Activated CD4-positive, alpha-beta T cell treated with anti-CD3 and anti-CD28 coated beads for 36 hours (primary cell): ENCODE results near the gene RABGAP1L. TPM values are rescaled to one million over a fixed set of nuclear protein-coding genes. Genes with fewer than 3 reads are reported as not detected.
"Not testable (repeated sequence)": the region's sequence is repeated elsewhere in the genome, so short reads cannot be mapped to it uniquely, and the experiment has no call there.

Source experiments
- ATAC-seq: fragments of 200-7000 bp; cut with Tn5 transposase; one replicate; pipeline ENCODE4 v1.10.0; 2021; ENCODE audit warnings: mild to moderate bottlenecking, moderate library complexity
- CTCF ChIA-PET: fragments of 350-600 bp; sonication (Branson Sonifier 250); formaldehyde crosslinking; loops from one replicate; lab custom pipeline; 2021; ENCODE audit warnings: antibody characterized with exemption; lab: Charles Lee
- POLR2A ChIA-PET: fragments of 350-600 bp; sonication (Branson Sonifier 250); formaldehyde crosslinking; loops from one replicate; lab custom pipeline; 2021; ENCODE audit warnings: antibody characterized with exemption, inconsistent platforms; lab: Charles Lee
- DNase-seq: peaks from one replicate; pipeline ENCODE4 v3.0.0-alpha.2; 2020
- H3K27ac Mint-ChIP-seq: one replicate; pipeline ENCODE4 v1.8.0; 2021; ENCODE audit warnings: mixed read lengths
- H3K27me3 Mint-ChIP-seq: one replicate; pipeline ENCODE4 v1.8.0; 2021; ENCODE audit warnings: mixed read lengths
- H3K36me3 Mint-ChIP-seq: one replicate; pipeline ENCODE4 v1.8.0; 2021; ENCODE audit warnings: low read depth, mixed read lengths
- H3K4me1 Mint-ChIP-seq: one replicate; pipeline ENCODE4 v1.8.0; 2021; ENCODE audit warnings: mixed read lengths
- H3K4me3 Mint-ChIP-seq: one replicate; pipeline ENCODE4 v1.8.0; 2021; ENCODE audit warnings: mild to moderate bottlenecking, moderate library complexity, mixed read lengths
- H3K9me3 Mint-ChIP-seq: one replicate; pipeline ENCODE4 v1.8.0; 2021; ENCODE audit warnings: low read depth, mixed read lengths
- intact Hi-C, 2 experiments: fragments of 100-400 bp; cut with DNase I in 1 of 2; cut with micrococcal nuclease in 1 of 2; formaldehyde crosslinking; loops; one replicate each; pipeline versions ENCODE4 v1.14.2 to v1.15.1; 2022 to 2024; cut with DNase I, micrococcal nuclease
- total RNA-seq, 2 experiments: library from RNA; stranded (reverse); gene quantifications; one replicate each; pipeline ENCODE4 v1.2.3, GENCODE V29; 2021

The RABGAP1L gene
- total RNA-seq, 2 experiments from 2014 or later = 22.6 to 29.9 TPM

GRCh38 chr1:174884566-174884965, 725.2 kb downstream of the RABGAP1L start:
- Mint-ChIP-seq H3K4me1 (peaks cover 2% of the 10 kb centered on the region), H3K27me3 (no peaks in the 10 kb centered on the region), H3K27ac (no peak overlapping the region), H3K4me3 (no peak overlapping the region), H3K9me3 (no peaks in the 10 kb centered on the region), H3K36me3 (no peaks in the 10 kb centered on the region)
- POLR2A ChIA-PET = no interaction called here
- intact Hi-C loops = loop anchor here in 1 of 2 experiments (5.0 kb wide), 1 partner anchor 98 kb away; no protein-coding TSS in a partner anchor
- no peak for DNase-seq
- no peak for ATAC-seq
- CTCF ChIA-PET = no interaction called here

GRCh38 chr1:174890024-174890423, 730.7 kb downstream of the RABGAP1L start:
- Mint-ChIP-seq H3K9me3 (no peaks in the 10 kb centered on the region), H3K4me1 (peaks cover 6% of the 10 kb centered on the region), H3K27ac (no peak overlapping the region), H3K4me3 (no peak overlapping the region), H3K36me3 (peaks cover 7% of the 10 kb centered on the region), H3K27me3 (no peaks in the 10 kb centered on the region)
- POLR2A ChIA-PET = interaction anchor here (0.6 kb wide), 1 partner anchor 19 kb away, joined by 3 read pairs; no protein-coding TSS in a partner anchor
- DNase-seq (no peak), ATAC-seq (no peak)
- intact Hi-C loops = no loop called here
- CTCF ChIA-PET = interaction anchor here (0.9 kb wide), 1 partner anchor 93 kb away, joined by 5 read pairs; no protein-coding TSS in a partner anchor

GRCh38 chr1:174892016-174892415, 732.7 kb downstream of the RABGAP1L start:
- Mint-ChIP-seq H3K9me3 (no peaks in the 10 kb centered on the region), H3K27ac (peak overlapping the region; percentile 55), H3K36me3 (peaks cover 9% of the 10 kb centered on the region), H3K4me1 (peaks cover 6% of the 10 kb centered on the region), H3K27me3 (no peaks in the 10 kb centered on the region), H3K4me3 (no peak overlapping the region)
- DNase-seq = no peak
- intact Hi-C loops = no loop called here
- ChIA-PET CTCF (interaction anchor here (0.7 kb wide), 1 partner anchor 147 kb away, joined by 3 read pairs; no protein-coding TSS in a partner anchor), POLR2A (no interaction called here)
- no peak for ATAC-seq

GRCh38 chr1:174894117-174894762, 734.9 kb downstream of the RABGAP1L start:
- ChIA-PET CTCF (interaction anchor here (0.7 to 0.9 kb wide), 3 partner anchors 15 to 1373 kb away, joined by 3 to 5 read pairs (median 4); no protein-coding TSS in a partner anchor), POLR2A (no interaction called here)
- DNase-seq (no peak), ATAC-seq (no peak)
- Mint-ChIP-seq H3K27me3 (no peaks in the 10 kb centered on the region), H3K27ac (no peak overlapping the region), H3K36me3 (peaks cover 10% of the 10 kb centered on the region), H3K4me3 (no peak overlapping the region), H3K9me3 (no peaks in the 10 kb centered on the region), H3K4me1 (peaks cover 6% of the 10 kb centered on the region)
- intact Hi-C loops = no loop called here

- H3K4me1 Mint-ChIP-seq, H3K27ac Mint-ChIP-seq, DNase-seq, CTCF ChIA-PET, H3K9me3 Mint-ChIP-seq, POLR2A ChIA-PET, intact Hi-C loops, H3K4me3 Mint-ChIP-seq, H3K27me3 Mint-ChIP-seq, ATAC-seq: not testable (repeated sequence)
- peaks cover 13% of the 10 kb centered on the region for H3K36me3 Mint-ChIP-seq
Observed at GRCh38 chr1:174895610-174896009, 736.3 kb downstream of the RABGAP1L start.

- Mint-ChIP-seq H3K4me3 (no peak overlapping the region), H3K27me3 (no peaks in the 10 kb centered on the region), H3K36me3 (peaks cover 23% of the 10 kb centered on the region), H3K4me1 (peaks cover 6% of the 10 kb centered on the region), H3K9me3 (peaks cover 13% of the 10 kb centered on the region), H3K27ac (no peak overlapping the region)
- no peak for DNase-seq
- ATAC-seq = no peak
- intact Hi-C loops = no loop called here
- ChIA-PET POLR2A (no interaction called here), CTCF (interaction anchor here (1.1 kb wide), 1 partner anchor 11 kb away, joined by 3 read pairs; no protein-coding TSS in a partner anchor)
Observed at GRCh38 chr1:174898102-174898797, 738.9 kb downstream of the RABGAP1L start.

GRCh38 chr1:174900317-174900716, 741.0 kb downstream of the RABGAP1L start:
- POLR2A ChIA-PET = no interaction called here
- H3K27ac Mint-ChIP-seq = no peak overlapping the region
- no peaks in the 10 kb centered on the region for H3K27me3 Mint-ChIP-seq
- no peaks in the 10 kb centered on the region for H3K4me1 Mint-ChIP-seq
- peaks cover 13% of the 10 kb centered on the region for H3K9me3 Mint-ChIP-seq
- intact Hi-C loops = no loop called here
- no peak overlapping the region for H3K4me3 Mint-ChIP-seq
- peaks cover 21% of the 10 kb centered on the region for H3K36me3 Mint-ChIP-seq
- DNase-seq (no peak), ATAC-seq (no peak)
- CTCF ChIA-PET = interaction anchor here (0.6 kb wide), 2 partner anchors 125 to 162 kb away, joined by 3 to 4 read pairs; no protein-coding TSS in a partner anchor

- intact Hi-C loops = no loop called here
Observed at GRCh38 chr1:174902531-174903099, 743.3 kb downstream of the RABGAP1L start.

GRCh38 chr1:174911606-174912005, 752.3 kb downstream of the RABGAP1L start:
- POLR2A ChIA-PET = no interaction called here
- CTCF ChIA-PET = interaction anchor here (0.8 to 1.8 kb wide), 4 partner anchors 9 to 74 kb away, joined by 3 to 5 read pairs (median 3); no protein-coding TSS in a partner anchor
- ATAC-seq (no peak), DNase-seq (no peak)
- H3K4me3 Mint-ChIP-seq = no peak overlapping the region
- H3K27ac Mint-ChIP-seq = no peak overlapping the region
- peaks cover 4% of the 10 kb centered on the region for H3K9me3 Mint-ChIP-seq
- intact Hi-C loops = loop anchor here (1.0 to 5.0 kb wide), 3 partner anchors 53 to 94 kb away; no protein-coding TSS in a partner anchor
- H3K27me3 Mint-ChIP-seq = no peaks in the 10 kb centered on the region
- H3K36me3 Mint-ChIP-seq = peaks cover 1% of the 10 kb centered on the region
- peaks cover 52% of the 10 kb centered on the region for H3K4me1 Mint-ChIP-seq

More at GRCh38 chr1:174902531-174903099, 743.3 kb downstream of the RABGAP1L start:
- H3K9me3 Mint-ChIP-seq = peaks cover 17% of the 10 kb centered on the region
- H3K36me3 Mint-ChIP-seq = peaks cover 22% of the 10 kb centered on the region
- no peaks in the 10 kb centered on the region for H3K4me1 Mint-ChIP-seq
- DNase-seq (no peak), ATAC-seq (no peak)
- CTCF ChIA-PET = interaction anchor here (0.6 kb wide), 3 partner anchors 9 to 670 kb away, joined by 3 to 4 read pairs (median 3); partner anchors contain the start of gene CACYBP
- no peaks in the 10 kb centered on the region for H3K27me3 Mint-ChIP-seq
- H3K4me3 Mint-ChIP-seq = no peak overlapping the region
- POLR2A ChIA-PET = interaction anchor here (0.7 kb wide), 1 partner anchor 103 kb away, joined by 4 read pairs; no protein-coding TSS in a partner anchor
- no peak overlapping the region for H3K27ac Mint-ChIP-seq

- DNase-seq (peak; percentile 65), ATAC-seq (peak; percentile 85)
- POLR2A ChIA-PET = no interaction called here
- Mint-ChIP-seq H3K27ac (peak overlapping the region; percentile 63), H3K9me3 (no peaks in the 10 kb centered on the region), H3K36me3 (no peaks in the 10 kb centered on the region), H3K27me3 (no peaks in the 10 kb centered on the region), H3K4me3 (no peak overlapping the region), H3K4me1 (peaks cover 57% of the 10 kb centered on the region)
- intact Hi-C loops = loop anchor here (1.0 to 5.0 kb wide), 3 partner anchors 52 to 95 kb away; no protein-coding TSS in a partner anchor
- CTCF ChIA-PET = interaction anchor here (1.0 to 1.8 kb wide), 4 partner anchors 11 to 71 kb away, joined by 3 to 5 read pairs (median 4); no protein-coding TSS in a partner anchor
Observed at GRCh38 chr1:174912264-174912663, 752.9 kb downstream of the RABGAP1L start.
